Activated B cell treated with CpG ODN at 0.5 μM for 24 hours (primary cell): Measurements from ENCODE around the gene CEACAM3. TPM values are rescaled to one million over a fixed set of nuclear protein-coding genes. Genes with fewer than 3 reads are reported as not detected.

Source experiments
- ATAC-seq: fragments of 200-7000 bp; cut with Tn5 transposase; one replicate; pipeline ENCODE4 v1.10.0; 2021; ENCODE audit warnings: low read depth, mild to moderate bottlenecking, moderate library complexity
- CTCF ChIA-PET: fragments of 350-600 bp; sonication (Branson Sonifier 250); formaldehyde crosslinking; loops from one replicate; lab custom pipeline; 2021; ENCODE audit warnings: antibody characterized with exemption; lab: Charles Lee
- POLR2A ChIA-PET: fragments of 350-600 bp; sonication (Branson Sonifier 250); formaldehyde crosslinking; loops from one replicate; lab custom pipeline; 2021; ENCODE audit warnings: antibody characterized with exemption; lab: Charles Lee
- DNase-seq: peaks from one replicate; pipeline ENCODE4 v3.0.0; 2022
- H3K27ac Mint-ChIP-seq: one replicate; pipeline ENCODE4 v1.8.0; 2020; ENCODE audit warnings: mixed read lengths
- H3K27me3 Mint-ChIP-seq: one replicate; pipeline ENCODE4 v1.8.0; 2021; ENCODE audit warnings: mixed read lengths
- H3K36me3 Mint-ChIP-seq: one replicate; pipeline ENCODE4 v1.8.0; 2021; ENCODE audit warnings: low read depth, mixed read lengths
- H3K4me1 Mint-ChIP-seq: one replicate; pipeline ENCODE4 v1.8.0; 2021; ENCODE audit warnings: mixed read lengths
- H3K4me3 Mint-ChIP-seq: one replicate; pipeline ENCODE4 v1.8.0; 2020; ENCODE audit warnings: mild to moderate bottlenecking, mixed read lengths
- H3K9me3 Mint-ChIP-seq: one replicate; pipeline ENCODE4 v1.8.0; 2020; ENCODE audit warnings: mixed read lengths
- intact Hi-C: fragments of 100-400 bp; cut with micrococcal nuclease; formaldehyde crosslinking; loops from one replicate; pipeline ENCODE4 v1.15.1; 2024
- total RNA-seq: library from RNA; stranded (reverse); gene quantifications from 2 replicates; pipeline ENCODE4 v1.2.3, GENCODE V29; 2022
- TF ChIP-seq, protein P1 (sequence below): fragments of 200-600 bp; IDR thresholded peaks from one replicate; pipeline ENCODE4 v1.8.0; 2022; ENCODE audit warnings: antibody characterized with exemption, mild to moderate bottlenecking

Gene CEACAM3
- total RNA-seq, 1 donor from 2014 or later = not detected

DNA sequence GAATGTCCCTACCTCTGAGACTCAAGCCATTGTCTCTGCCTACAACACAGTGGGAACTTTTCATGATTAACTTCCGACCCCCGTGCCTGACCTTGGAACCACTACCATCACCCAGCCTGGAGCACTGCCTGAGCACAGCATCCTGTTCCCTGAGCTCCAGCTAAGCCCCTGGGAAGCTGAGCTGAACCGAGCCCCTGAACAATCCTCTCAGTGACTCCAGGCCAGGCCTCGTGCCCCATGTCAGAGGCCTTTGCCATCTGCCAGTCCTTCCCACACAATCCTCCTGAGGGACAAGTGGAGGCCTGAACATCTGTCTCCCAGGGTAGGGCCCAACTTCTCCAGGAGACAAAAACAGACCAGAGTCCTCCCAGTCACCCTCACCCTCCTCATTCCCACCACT lies 17.5 kb downstream of the CEACAM3 start:
- CTCF ChIA-PET = interaction anchor here (1.2 kb wide), 1 partner anchor 20 kb away, joined by 3 read pairs; no protein-coding TSS in a partner anchor
- Mint-ChIP-seq H3K36me3 (no peaks in the 10 kb centered on the region), H3K9me3 (no peaks in the 10 kb centered on the region), H3K27me3 (no peaks in the 10 kb centered on the region), H3K27ac (no peak overlapping the region), H3K4me3 (no peak overlapping the region), H3K4me1 (peaks cover 8% of the 10 kb centered on the region)
- ATAC-seq (no peak), DNase-seq (no peak)
- POLR2A ChIA-PET = no interaction called here
- TF ChIP-seq, protein P1, sequence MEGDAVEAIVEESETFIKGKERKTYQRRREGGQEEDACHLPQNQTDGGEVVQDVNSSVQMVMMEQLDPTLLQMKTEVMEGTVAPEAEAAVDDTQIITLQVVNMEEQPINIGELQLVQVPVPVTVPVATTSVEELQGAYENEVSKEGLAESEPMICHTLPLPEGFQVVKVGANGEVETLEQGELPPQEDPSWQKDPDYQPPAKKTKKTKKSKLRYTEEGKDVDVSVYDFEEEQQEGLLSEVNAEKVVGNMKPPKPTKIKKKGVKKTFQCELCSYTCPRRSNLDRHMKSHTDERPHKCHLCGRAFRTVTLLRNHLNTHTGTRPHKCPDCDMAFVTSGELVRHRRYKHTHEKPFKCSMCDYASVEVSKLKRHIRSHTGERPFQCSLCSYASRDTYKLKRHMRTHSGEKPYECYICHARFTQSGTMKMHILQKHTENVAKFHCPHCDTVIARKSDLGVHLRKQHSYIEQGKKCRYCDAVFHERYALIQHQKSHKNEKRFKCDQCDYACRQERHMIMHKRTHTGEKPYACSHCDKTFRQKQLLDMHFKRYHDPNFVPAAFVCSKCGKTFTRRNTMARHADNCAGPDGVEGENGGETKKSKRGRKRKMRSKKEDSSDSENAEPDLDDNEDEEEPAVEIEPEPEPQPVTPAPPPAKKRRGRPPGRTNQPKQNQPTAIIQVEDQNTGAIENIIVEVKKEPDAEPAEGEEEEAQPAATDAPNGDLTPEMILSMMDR = no peak
- intact Hi-C loops = no loop called here

DNA sequence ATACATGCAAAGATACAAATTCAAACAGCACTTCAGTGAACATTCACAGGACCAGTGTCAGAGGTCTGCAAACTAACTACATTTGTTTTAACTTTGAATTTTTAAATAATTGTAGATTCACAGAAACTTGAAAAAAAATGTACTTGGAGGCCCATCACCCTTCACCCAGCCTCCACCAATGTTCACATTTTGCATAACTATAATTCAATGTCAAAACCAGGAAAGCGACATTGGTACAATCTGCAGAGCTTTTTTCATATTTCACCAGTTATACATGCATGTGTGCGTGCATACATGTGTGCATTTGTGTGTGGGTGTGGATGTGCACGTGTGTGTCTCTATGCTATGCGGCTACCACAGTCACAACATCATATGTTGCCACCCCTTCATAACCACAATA lies 18.9 kb downstream of the CEACAM3 start:
- TF ChIP-seq, protein P1 = no peak
- DNase-seq (no peak), ATAC-seq (no peak)
- no peaks in the 10 kb centered on the region for H3K36me3 Mint-ChIP-seq
- intact Hi-C loops = no loop called here
- H3K9me3 Mint-ChIP-seq = no peaks in the 10 kb centered on the region
- H3K27ac Mint-ChIP-seq = no peak overlapping the region
- CTCF ChIA-PET = no interaction called here
- POLR2A ChIA-PET = no interaction called here
- H3K4me3 Mint-ChIP-seq = no peak overlapping the region
- H3K27me3 Mint-ChIP-seq = no peaks in the 10 kb centered on the region
- H3K4me1 Mint-ChIP-seq = peaks cover 8% of the 10 kb centered on the region

DNA sequence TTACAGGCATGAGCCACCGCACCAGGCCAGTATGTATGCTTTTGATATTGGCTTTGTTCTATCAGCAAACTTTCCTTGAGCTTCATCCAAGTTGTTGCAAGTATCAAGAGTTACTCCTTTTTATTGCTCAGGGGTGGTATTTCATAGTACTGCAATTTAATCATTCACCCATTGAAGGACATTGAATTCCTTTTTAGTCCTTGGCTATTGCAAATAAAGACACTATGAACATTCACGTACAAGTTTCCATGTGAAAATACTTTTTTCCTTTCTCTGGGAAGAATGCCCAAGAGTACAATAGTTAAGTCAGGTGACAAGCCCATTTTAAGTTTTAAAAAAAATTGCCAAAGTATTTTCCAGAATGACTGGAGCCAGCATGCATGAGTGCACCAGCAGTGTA lies 20.4 kb downstream of the CEACAM3 start:
- POLR2A ChIA-PET = no interaction called here
- CTCF ChIA-PET = interaction anchor here (1.3 kb wide), 1 partner anchor 23 kb away, joined by 6 read pairs; no protein-coding TSS in a partner anchor
- H3K4me3 Mint-ChIP-seq = no peak overlapping the region
- no peaks in the 10 kb centered on the region for H3K36me3 Mint-ChIP-seq
- DNase-seq (no peak), ATAC-seq (no peak)
- no peaks in the 10 kb centered on the region for H3K9me3 Mint-ChIP-seq
- intact Hi-C loops = no loop called here
- H3K27ac Mint-ChIP-seq = no peak overlapping the region
- H3K4me1 Mint-ChIP-seq = no peaks in the 10 kb centered on the region
- peaks cover 5% of the 10 kb centered on the region for H3K27me3 Mint-ChIP-seq
- TF ChIP-seq, protein P1 = no peak

DNA sequence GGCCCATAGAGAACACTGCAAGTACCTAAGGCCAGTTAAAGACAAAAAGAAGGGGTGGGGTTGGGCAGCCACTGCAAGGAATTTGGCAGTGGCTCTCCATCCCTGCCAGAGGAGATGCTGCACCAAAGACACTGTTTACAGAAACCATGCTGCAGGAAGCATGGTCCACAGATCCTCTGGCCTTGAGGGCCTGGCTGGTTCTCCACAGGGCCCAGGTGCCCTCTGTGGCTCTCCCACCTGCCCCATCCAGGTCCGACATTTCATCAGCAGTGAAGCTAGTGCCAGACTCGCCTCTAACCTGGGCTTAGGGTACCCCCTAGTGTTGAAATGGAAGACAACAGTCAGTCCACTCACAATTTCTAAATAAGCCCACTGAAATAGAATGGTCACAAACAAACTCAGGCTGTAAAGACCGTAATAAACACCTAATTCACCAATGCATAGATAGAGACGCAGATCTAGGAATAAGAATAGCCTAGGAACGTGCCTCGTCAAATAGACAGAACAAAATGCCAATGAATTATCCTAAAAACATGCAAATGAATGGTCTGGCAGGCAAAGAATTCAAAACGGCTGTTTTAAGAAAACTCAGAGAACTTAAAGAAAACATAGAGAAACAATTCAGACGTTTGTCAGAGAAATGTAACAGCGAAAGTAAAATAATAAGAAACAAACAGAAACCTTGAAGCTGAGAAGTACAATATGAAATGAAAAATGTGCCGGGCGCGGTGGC lies 24.8 kb downstream of the CEACAM3 start:
- Mint-ChIP-seq H3K9me3 (no peaks in the 10 kb centered on the region), H3K27ac (no peak overlapping the region), H3K4me3 (no peak overlapping the region), H3K27me3 (peaks cover 17% of the 10 kb centered on the region), H3K36me3 (no peaks in the 10 kb centered on the region), H3K4me1 (no peaks in the 10 kb centered on the region)
- CTCF ChIA-PET = interaction anchor here (0.6 to 9.1 kb wide), 9 partner anchors 10 to 179 kb away, joined by 4 to 206 read pairs (median 10); partner anchors contain the start of genes CEACAM3 and CEACAM6
- TF ChIP-seq, protein P1 = no peak
- DNase-seq = no peak
- peak; percentile 97 for ATAC-seq
- POLR2A ChIA-PET = interaction anchor here (1.0 to 1.8 kb wide), 2 partner anchors 28 to 68 kb away, joined by 3 to 9 read pairs; no protein-coding TSS in a partner anchor
- intact Hi-C loops = loop anchor here (1.0 to 5.0 kb wide), 3 partner anchors 28 to 179 kb away; no protein-coding TSS in a partner anchor

DNA sequence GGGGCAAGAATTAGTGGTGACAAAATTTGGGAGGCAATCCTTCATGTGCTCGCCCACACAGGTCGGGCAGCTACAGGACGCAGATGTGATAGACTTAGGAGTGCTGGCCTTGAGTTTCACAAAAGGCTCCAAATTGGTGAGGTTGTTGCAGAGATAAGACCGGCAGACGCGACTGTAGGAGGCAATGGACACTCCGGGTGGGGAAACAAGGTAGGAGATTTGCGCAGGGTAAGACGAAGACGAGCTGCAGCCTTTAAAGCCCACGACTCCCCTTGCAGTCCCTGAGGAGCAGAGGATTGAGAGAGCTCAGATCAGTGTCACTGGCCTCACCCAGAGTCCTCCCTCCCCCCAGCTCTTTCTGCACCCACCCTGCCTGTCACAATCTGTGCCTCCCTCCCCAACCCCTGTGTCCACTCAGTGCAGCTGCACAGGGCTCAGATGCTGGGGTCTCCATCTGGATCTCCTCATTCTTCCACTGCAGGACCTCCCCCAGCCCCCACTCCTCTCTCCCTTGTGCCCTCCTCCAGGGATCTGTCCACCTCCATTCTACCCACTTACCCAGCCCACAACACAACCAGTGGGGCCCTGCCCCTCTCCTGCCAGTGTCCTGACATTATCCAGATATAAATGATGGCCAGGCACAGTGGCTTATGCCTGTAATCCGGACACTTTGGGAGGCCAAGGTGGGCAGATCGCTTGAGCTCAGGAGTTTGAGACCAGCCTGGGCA lies 41.8 kb downstream of the CEACAM3 start:
- H3K36me3 Mint-ChIP-seq = no peaks in the 10 kb centered on the region

More for the DNA sequence above, 41.8 kb downstream of the CEACAM3 start:
- no peak overlapping the region for H3K4me3 Mint-ChIP-seq
- ATAC-seq (no peak), DNase-seq (no peak)
- H3K9me3 Mint-ChIP-seq = no peaks in the 10 kb centered on the region
- intact Hi-C loops = loop anchor here (5.0 kb wide), 1 partner anchor 46 kb away; no protein-coding TSS in a partner anchor
- peaks cover 34% of the 10 kb centered on the region for H3K27me3 Mint-ChIP-seq
- H3K4me1 Mint-ChIP-seq = no peaks in the 10 kb centered on the region
- TF ChIP-seq, protein P1 = no peak
- ChIA-PET CTCF (interaction anchor here (3.0 kb wide), 1 partner anchor 45 kb away, joined by 13 read pairs; no protein-coding TSS in a partner anchor), POLR2A (no interaction called here)
- no peak overlapping the region for H3K27ac Mint-ChIP-seq
